PC-3 (cell line): ENCODE measurements around the gene MAP2K3.

Source experiments
- EZH2 ChIP-seq: fragments of 300-600 bp; sonication (generic); IDR thresholded peaks from one replicate; pipeline ENCODE4 v1.6.1; 2017; ENCODE audit warnings: antibody characterized with exemption, mild to moderate bottlenecking, low read length; ENCODE audit not compliant: unreplicated experiment
- EZH2phosphoT487 ChIP-seq: fragments of 300-600 bp; sonication (generic); IDR thresholded peaks from 2 replicates; pipeline ENCODE4 v1.6.1; 2018; ENCODE audit warnings: mild to moderate bottlenecking, antibody characterized with exemption, low read length, borderline replicate concordance
- TF ChIP-seq, protein P1 (sequence below): fragments of 300-600 bp; sonication (generic); conservative IDR thresholded peaks from 2 replicates; pipeline ENCODE4 v1.5.1; 2017; ENCODE audit warnings: antibody characterized with exemption, low read depth, mild to moderate bottlenecking, low read length

- TF ChIP-seq, protein P1, sequence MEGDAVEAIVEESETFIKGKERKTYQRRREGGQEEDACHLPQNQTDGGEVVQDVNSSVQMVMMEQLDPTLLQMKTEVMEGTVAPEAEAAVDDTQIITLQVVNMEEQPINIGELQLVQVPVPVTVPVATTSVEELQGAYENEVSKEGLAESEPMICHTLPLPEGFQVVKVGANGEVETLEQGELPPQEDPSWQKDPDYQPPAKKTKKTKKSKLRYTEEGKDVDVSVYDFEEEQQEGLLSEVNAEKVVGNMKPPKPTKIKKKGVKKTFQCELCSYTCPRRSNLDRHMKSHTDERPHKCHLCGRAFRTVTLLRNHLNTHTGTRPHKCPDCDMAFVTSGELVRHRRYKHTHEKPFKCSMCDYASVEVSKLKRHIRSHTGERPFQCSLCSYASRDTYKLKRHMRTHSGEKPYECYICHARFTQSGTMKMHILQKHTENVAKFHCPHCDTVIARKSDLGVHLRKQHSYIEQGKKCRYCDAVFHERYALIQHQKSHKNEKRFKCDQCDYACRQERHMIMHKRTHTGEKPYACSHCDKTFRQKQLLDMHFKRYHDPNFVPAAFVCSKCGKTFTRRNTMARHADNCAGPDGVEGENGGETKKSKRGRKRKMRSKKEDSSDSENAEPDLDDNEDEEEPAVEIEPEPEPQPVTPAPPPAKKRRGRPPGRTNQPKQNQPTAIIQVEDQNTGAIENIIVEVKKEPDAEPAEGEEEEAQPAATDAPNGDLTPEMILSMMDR, result no peak
- no peak for TF ChIP-seq EZH2phosphoT487
- no peak for TF ChIP-seq EZH2
Measured at GRCh38 chr17:21284319-21285163, at the start of gene MAP2K3.
